GM18868 (cell line): ENCODE measurements around the gene MEX3D.
"Not testable (repeated sequence)": the region's sequence is repeated elsewhere in the genome, so short reads cannot be mapped to it uniquely, and the experiment has no call there.

ENCODE experiments used
- ATAC-seq: cut with Tn5 transposase; IDR thresholded peaks from one replicate; pipeline ENCODE4 v1.9.1; 2021; ENCODE audit warnings: mild to moderate bottlenecking, moderate library complexity; ENCODE audit not compliant: unreplicated experiment

MEX3D gene

GRCh38 chr19:1522061-1522460 is 46.1 kb downstream of the MEX3D start:
- ATAC-seq = no peak

- no peak for ATAC-seq
These were observed 46.5 kb downstream of the MEX3D start for GRCh38 chr19:1521636-1522035.

GRCh38 chr19:1520203-1520780 is 47.8 kb downstream of the MEX3D start:
- no peak for ATAC-seq

- ATAC-seq = not testable (repeated sequence)
These were observed 48.3 kb downstream of the MEX3D start for GRCh38 chr19:1519802-1520201.

- no peak for ATAC-seq
These were observed 49.7 kb downstream of the MEX3D start for GRCh38 chr19:1518471-1518870.

GRCh38 chr19:1516395-1516753 is 51.8 kb downstream of the MEX3D start:
- ATAC-seq = no peak

- no peak for ATAC-seq
These were observed 53.0 kb downstream of the MEX3D start for GRCh38 chr19:1514986-1515721.

GRCh38 chr19:1514295-1514661 is 53.8 kb downstream of the MEX3D start:
- ATAC-seq = no peak

- no peak for ATAC-seq
These were observed 54.4 kb downstream of the MEX3D start for GRCh38 chr19:1513499-1514294.

- ATAC-seq = no peak
These were observed 55.2 kb downstream of the MEX3D start, which contains the start of gene ADAMTSL5 for GRCh38 chr19:1512671-1513498. Gene ADAMTSL5 (minus strand): TSS chr19:1513019. CDS start chr19:1510943, 2,076 bp downstream.

GRCh38 chr19:1511318-1512317 is 56.5 kb downstream of the MEX3D start:
- ATAC-seq = no peak

- ATAC-seq = no peak
These were observed 57.3 kb downstream of the MEX3D start for GRCh38 chr19:1510807-1511206.

- no peak for ATAC-seq
These were observed 57.7 kb downstream of the MEX3D start for GRCh38 chr19:1510442-1510806.

GRCh38 chr19:1509602-1510441 is 58.3 kb downstream of the MEX3D start:
- no peak for ATAC-seq

- no peak for ATAC-seq
These were observed 59.6 kb downstream of the MEX3D start for GRCh38 chr19:1508507-1508856.

GRCh38 chr19:1507763-1508506 is 60.2 kb downstream of the MEX3D start:
- ATAC-seq = no peak

GRCh38 chr19:1507192-1507660 is 60.9 kb downstream of the MEX3D start:
- no peak for ATAC-seq
